ENCODE data around the gene BEND2. TPM values are rescaled to one million over a fixed set of nuclear protein-coding genes. Genes with fewer than 3 reads are reported as not detected.

Gene BEND2
- polyA plus RNA-seq, 1 donor (not counting 4 experiments of a cell fraction or from before 2014, with no cell fraction given), result not detected

- Histone ChIP-seq H3K9me3 (ENCODE audit: control insufficient read depth, low read depth, low read length) (no peaks in the 10 kb centered on the region), H3K4me2 (ENCODE audit: control insufficient read depth, extremely low read depth, insufficient read depth, low read depth, low read length) (no peak overlapping the region), H3K79me2 (ENCODE audit: control insufficient read depth, insufficient read depth, low read length) (no peaks in the 10 kb centered on the region), H4K20me1 (ENCODE audit: control insufficient read depth, extremely low read depth, insufficient read depth, low read length) (no peaks in the 10 kb centered on the region), H3K4me3 (ENCODE audit: control insufficient read depth in 2 of 3, extremely low read depth in 1 of 3, insufficient read depth in 2 of 3, low read depth in 1 of 3, low read length in 3 of 3) (no peak overlapping the region), H2AFZ (ENCODE audit: control insufficient read depth, low read length) (no peak overlapping the region), H3K9ac (ENCODE audit: control insufficient read depth, extremely low read depth, insufficient read depth, low read length) (no peak overlapping the region), H3K27me3 (ENCODE audit: control insufficient read depth, extremely low read depth, insufficient read depth, low read length) (no peaks in the 10 kb centered on the region), H3K27ac (ENCODE audit: control insufficient read depth, insufficient read depth, low read length) (no peak overlapping the region), H3K36me3 (ENCODE audit: control insufficient read depth in 2 of 2, extremely low read depth in 1 of 2, insufficient read depth in 2 of 2, low read length in 2 of 2) (no peaks in the 10 kb centered on the region), H3K9me1 (ENCODE audit: control insufficient read depth, extremely low read depth, insufficient read depth, low read length) (no peaks in the 10 kb centered on the region), H3K4me1 (ENCODE audit: control insufficient read depth, extremely low read depth, insufficient read depth, low read length) (no peaks in the 10 kb centered on the region)
- TF ChIP-seq EZH2 (IDR thresholded peaks at IDR 0.05; ENCODE audit: low read length), result no peak
- TF ChIP-seq, protein P1, sequence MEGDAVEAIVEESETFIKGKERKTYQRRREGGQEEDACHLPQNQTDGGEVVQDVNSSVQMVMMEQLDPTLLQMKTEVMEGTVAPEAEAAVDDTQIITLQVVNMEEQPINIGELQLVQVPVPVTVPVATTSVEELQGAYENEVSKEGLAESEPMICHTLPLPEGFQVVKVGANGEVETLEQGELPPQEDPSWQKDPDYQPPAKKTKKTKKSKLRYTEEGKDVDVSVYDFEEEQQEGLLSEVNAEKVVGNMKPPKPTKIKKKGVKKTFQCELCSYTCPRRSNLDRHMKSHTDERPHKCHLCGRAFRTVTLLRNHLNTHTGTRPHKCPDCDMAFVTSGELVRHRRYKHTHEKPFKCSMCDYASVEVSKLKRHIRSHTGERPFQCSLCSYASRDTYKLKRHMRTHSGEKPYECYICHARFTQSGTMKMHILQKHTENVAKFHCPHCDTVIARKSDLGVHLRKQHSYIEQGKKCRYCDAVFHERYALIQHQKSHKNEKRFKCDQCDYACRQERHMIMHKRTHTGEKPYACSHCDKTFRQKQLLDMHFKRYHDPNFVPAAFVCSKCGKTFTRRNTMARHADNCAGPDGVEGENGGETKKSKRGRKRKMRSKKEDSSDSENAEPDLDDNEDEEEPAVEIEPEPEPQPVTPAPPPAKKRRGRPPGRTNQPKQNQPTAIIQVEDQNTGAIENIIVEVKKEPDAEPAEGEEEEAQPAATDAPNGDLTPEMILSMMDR (optimal IDR thresholded peaks at IDR 0.05 in 1 of 3, IDR thresholded peaks at IDR 0.05 in 1 of 3, conservative IDR thresholded peaks at IDR 0.05 in 1 of 3; ENCODE audit: extremely low read depth in 1 of 3, insufficient read depth in 2 of 3, low read length in 3 of 3), result no peak
- no peak for DNase-seq (ENCODE audit: low read depth, low spot score)
- dilution Hi-C loops (cut with MboI; ENCODE audit: extremely low pct_ligation_motif_present, low sequenced_read_pairs), result no loop called here
- no peak for FAIRE-seq
Measured at GRCh38 chrX:18170910-18171309, 49.8 kb downstream of the BEND2 start.

DNA sequence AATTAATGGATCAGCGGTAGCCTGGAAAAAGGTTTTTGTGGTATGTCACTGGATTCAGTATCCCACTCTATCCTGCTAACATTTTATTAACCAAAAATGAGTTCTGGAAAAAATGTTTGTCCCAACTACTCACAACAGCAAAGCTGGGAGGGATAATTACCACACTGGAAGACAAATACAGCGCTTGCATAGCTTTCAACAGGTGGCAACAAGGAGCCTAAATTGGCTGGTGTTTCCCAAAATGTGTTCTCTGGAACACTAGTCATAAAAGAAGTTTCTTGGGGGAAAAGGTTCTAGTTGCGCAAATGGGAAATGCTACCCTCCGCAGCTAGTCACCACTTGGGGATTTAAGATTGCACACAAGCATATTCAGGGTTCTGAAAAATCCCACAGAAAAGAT, 54.6 kb downstream of the BEND2 start:
- dilution Hi-C loops (cut with MboI; ENCODE audit: extremely low pct_ligation_motif_present, low sequenced_read_pairs), result no loop called here

More for the DNA sequence above, 54.6 kb downstream of the BEND2 start:
- Histone ChIP-seq H3K27me3 (ENCODE audit: control insufficient read depth, extremely low read depth, insufficient read depth, low read length) (no peaks in the 10 kb centered on the region), H2AFZ (ENCODE audit: control insufficient read depth, low read length) (no peak overlapping the region), H3K9me3 (ENCODE audit: control insufficient read depth, low read depth, low read length) (no peaks in the 10 kb centered on the region), H3K9ac (ENCODE audit: control insufficient read depth, extremely low read depth, insufficient read depth, low read length) (no peak overlapping the region), H3K27ac (ENCODE audit: control insufficient read depth, insufficient read depth, low read length) (no peak overlapping the region), H3K4me1 (ENCODE audit: control insufficient read depth, extremely low read depth, insufficient read depth, low read length) (no peaks in the 10 kb centered on the region), H3K36me3 (ENCODE audit: control insufficient read depth in 2 of 2, extremely low read depth in 1 of 2, insufficient read depth in 2 of 2, low read length in 2 of 2) (no peaks in the 10 kb centered on the region), H3K4me2 (ENCODE audit: control insufficient read depth, extremely low read depth, insufficient read depth, low read depth, low read length) (no peak overlapping the region), H3K9me1 (ENCODE audit: control insufficient read depth, extremely low read depth, insufficient read depth, low read length) (no peaks in the 10 kb centered on the region), H3K79me2 (ENCODE audit: control insufficient read depth, insufficient read depth, low read length) (no peaks in the 10 kb centered on the region), H3K4me3 (ENCODE audit: control insufficient read depth in 2 of 3, extremely low read depth in 1 of 3, insufficient read depth in 2 of 3, low read depth in 1 of 3, low read length in 3 of 3) (no peak overlapping the region), H4K20me1 (ENCODE audit: control insufficient read depth, extremely low read depth, insufficient read depth, low read length) (no peaks in the 10 kb centered on the region)
- FAIRE-seq, result no peak
- TF ChIP-seq, protein P1 (optimal IDR thresholded peaks at IDR 0.05 in 1 of 3, IDR thresholded peaks at IDR 0.05 in 1 of 3, conservative IDR thresholded peaks at IDR 0.05 in 1 of 3; ENCODE audit: extremely low read depth in 1 of 3, insufficient read depth in 2 of 3, low read length in 3 of 3), result no peak
- no peak for TF ChIP-seq EZH2 (IDR thresholded peaks at IDR 0.05; ENCODE audit: low read length)
- no peak for DNase-seq (ENCODE audit: low read depth, low spot score)
